ENCODE measurements around the gene CTSL.

DNA sequence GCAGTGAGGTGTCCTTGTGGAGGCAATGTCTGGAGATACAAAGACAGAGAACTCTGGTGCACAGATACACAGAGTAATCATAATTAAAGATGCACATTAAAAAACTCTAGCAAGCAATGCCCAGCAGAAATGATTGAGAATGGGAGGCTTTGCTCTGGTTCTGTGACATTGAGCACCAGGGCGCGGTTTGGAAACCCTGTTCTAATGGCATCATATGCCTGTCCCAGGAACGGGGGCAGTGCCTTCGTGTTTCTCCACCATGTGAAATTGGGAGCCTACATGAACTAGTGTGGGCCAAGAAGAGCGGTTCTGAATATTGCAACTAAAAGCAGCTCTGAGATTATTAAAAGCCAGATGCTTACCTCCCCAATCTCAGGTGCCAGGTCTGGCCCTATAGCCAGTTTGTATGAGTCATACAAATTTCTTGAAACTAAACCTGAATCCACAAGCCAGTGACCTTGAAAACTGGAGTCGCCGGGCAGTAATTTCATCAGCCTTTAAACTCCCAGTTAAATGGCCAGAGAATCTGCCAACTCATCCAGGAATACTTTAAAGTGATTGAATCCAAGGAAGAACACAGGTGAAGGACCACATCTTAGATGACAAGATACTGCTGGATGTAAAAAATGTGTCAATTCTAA, 22.2 kb upstream of the CTSL start:
- no peak for TF ChIP-seq AKAP8 (CRISPR knock-in tag; IDR thresholded peaks at IDR 0.05)
- no peak for TF ChIP-seq POLR2A (IDR thresholded peaks at IDR 0.05; ENCODE audit: insufficient read depth in 1 of 2, low read depth in 2 of 2, low read length in 2 of 2)
